Endothelial cell of umbilical vein (primary cell): ENCODE results near the gene ATP6V1F. TPM values are rescaled to one million over a fixed set of nuclear protein-coding genes. Genes with fewer than 3 reads are reported as not detected.

Experiments
- BruUV-seq: library from RNA; stranded (reverse); fragments of 400-500 nt; replicated peaks from 2 replicates; lab custom pipeline; 2021; lab: Mats Ljungman, UMichigan
- CTCF ChIA-PET: fragments of 300-600, 350-600 bp; sonication (Branson Sonifier 250); formaldehyde crosslinking; loops from one replicate; lab custom pipeline; 2021; ENCODE audit warnings: antibody characterized with exemption, inconsistent platforms; lab: Charles Lee
- POLR2A ChIA-PET: fragments of 300-600, 350-600 bp; sonication (Branson Sonifier 250); formaldehyde crosslinking; loops from one replicate; lab custom pipeline; 2021; ENCODE audit warnings: antibody characterized with exemption, inconsistent platforms; lab: Charles Lee
- DNase-seq: peaks from one replicate; pipeline ENCODE4 v3.0.0-alpha.2; 2011; ENCODE audit warnings: low read depth, low spot score
- FAIRE-seq: peaks from 2 replicates; lab custom pipeline; 2011; peaks lifted over from hg19 to GRCh38; lab: Jason Lieb, UNC
- H2AFZ ChIP-seq: 2 replicates; pipeline ENCODE4 v1.6.0; 2012; ENCODE audit warnings: low read depth, low read length, control low read depth, inconsistent platforms
- H3K27ac ChIP-seq: 2 replicates; pipeline ENCODE4 v1.5.1; 2011; ENCODE audit warnings: low read depth, mild to moderate bottlenecking, control low read depth, low read length, moderate library complexity; ENCODE audit not compliant: insufficient read depth
- H3K27me3 ChIP-seq, 2 experiments: 2 replicates each; pipeline versions ENCODE4 v1.6.0 to v1.6.1; 2011; ENCODE audit warnings: low read length in 2 of 2, mixed read lengths in 1 of 2; ENCODE audit not compliant: control insufficient read depth in 2 of 2, insufficient read depth in 2 of 2
- H3K36me3 ChIP-seq, 2 experiments: 2 replicates in 1 of 2; 3 replicates in 1 of 2; pipeline ENCODE4 v1.5.1; 2011; ENCODE audit warnings: low read length in 2 of 2, mild to moderate bottlenecking in 1 of 2, moderate library complexity in 1 of 2; ENCODE audit not compliant: control insufficient read depth in 2 of 2, insufficient read depth in 2 of 2; ENCODE audit errors: extremely low read depth in 1 of 2
- H3K4me1 ChIP-seq: 3 replicates; pipeline ENCODE4 v1.5.1; 2011; ENCODE audit warnings: mild to moderate bottlenecking, low read length; ENCODE audit not compliant: control insufficient read depth, insufficient read depth; ENCODE audit errors: extremely low read depth
- H3K4me2 ChIP-seq: 2 replicates; pipeline ENCODE4 v1.6.1; 2011; ENCODE audit warnings: low read length, control low read depth, mixed read lengths; ENCODE audit not compliant: insufficient read depth
- H3K4me3 ChIP-seq, 3 experiments: fragments of 200-600 bp in 1 of 3; sonication (generic), shearing (Covaris generic) in 1 of 3; replicated peaks in 1 of 3; 2 replicates each; pipeline ENCODE4 v1.5.1; 2011 to 2016; ENCODE audit warnings: control low read depth in 3 of 3, low read length in 3 of 3, mild to moderate bottlenecking in 2 of 3, inconsistent platforms in 1 of 3, low read depth in 1 of 3, moderate library complexity in 1 of 3; ENCODE audit not compliant: insufficient read depth in 1 of 3
- H3K79me2 ChIP-seq: 2 replicates; pipeline ENCODE4 v1.6.0; 2012; ENCODE audit warnings: low read length, inconsistent platforms; ENCODE audit not compliant: control insufficient read depth, insufficient read depth
- H3K9ac ChIP-seq: replicated peaks from 2 replicates; pipeline ENCODE3; 2011; ENCODE audit warnings: low read length, control low read depth; ENCODE audit not compliant: insufficient read depth; ENCODE audit errors: extremely low read depth
- H3K9me1 ChIP-seq: replicated peaks from 3 replicates; pipeline ENCODE4 v1.6.0; 2011; ENCODE audit warnings: mild to moderate bottlenecking, low read length; ENCODE audit not compliant: control insufficient read depth, insufficient read depth; ENCODE audit errors: extremely low read depth
- H3K9me3 ChIP-seq: replicated peaks from 2 replicates; pipeline ENCODE4 v1.5.1; 2012; ENCODE audit warnings: low read length, inconsistent platforms; ENCODE audit not compliant: control insufficient read depth, insufficient read depth
- H4K20me1 ChIP-seq: replicated peaks from 2 replicates; pipeline ENCODE3; 2011; ENCODE audit warnings: mild to moderate bottlenecking, low read length; ENCODE audit not compliant: control insufficient read depth, insufficient read depth; ENCODE audit errors: extremely low read depth
- CTCF ChIP-seq, 2 donors: IDR thresholded peaks; 1 replicate in 1 of 2; 2 replicates in 1 of 2; pipeline ENCODE4 v1.5.1; 2011; ENCODE audit warnings: low read length in 2 of 2, mild to moderate bottlenecking in 2 of 2, moderate library complexity in 2 of 2, control low read depth in 1 of 2, inconsistent platforms in 1 of 2, low read depth in 1 of 2; ENCODE audit not compliant: insufficient read depth in 1 of 2; ENCODE audit errors: extremely low read depth in 1 of 2
- EZH2 ChIP-seq: IDR thresholded peaks from 2 replicates; pipeline ENCODE4 v1.6.1; 2012; ENCODE audit warnings: borderline replicate concordance, low read depth, mild to moderate bottlenecking, moderate library complexity, low read length, inconsistent platforms; ENCODE audit not compliant: severe bottlenecking
- JUN ChIP-seq: IDR thresholded peaks from 2 replicates; pipeline ENCODE4 v1.6.1; 2011; ENCODE audit warnings: borderline replicate concordance, low read depth; ENCODE audit not compliant: insufficient read length, insufficient read depth
- MYC ChIP-seq: IDR thresholded peaks from one replicate; pipeline ENCODE4 v1.6.1; 2011; ENCODE audit warnings: mild to moderate bottlenecking, low read depth, low read length
- POLR2A ChIP-seq: IDR thresholded peaks from 2 replicates; pipeline ENCODE4 v1.6.1; 2012; ENCODE audit warnings: low read depth, mild to moderate bottlenecking, control low read depth, low read length
- POLR2AphosphoS5 ChIP-seq: IDR thresholded peaks from 2 replicates; pipeline ENCODE4 v1.6.1; 2012; ENCODE audit warnings: low read depth, mild to moderate bottlenecking, control low read depth, low read length, moderate library complexity; ENCODE audit not compliant: insufficient read depth
- dilution Hi-C: fragments of 300-500 bp; cut with MboI; formaldehyde crosslinking; loops from one replicate; pipeline ENCODE4 v1.15.0; 2019; ENCODE audit warnings: low sequenced_read_pairs; ENCODE audit not compliant: extremely low pct_ligation_motif_present
- intact Hi-C: fragments of 100-400 bp; cut with micrococcal nuclease; formaldehyde crosslinking; loops from one replicate; pipeline ENCODE4 v1.10.0; 2022
- polyA plus RNA-seq, 4 experiments: library from polyadenylated mRNA; depleted of rRNA in 3 of 4; stranded (reverse) in 3 of 4; unstranded in 1 of 4; fragments of >200 nt; gene quantifications; 2 replicates each; pipeline versions ENCODE4 v1.2.1 to v1.2.3, GENCODE V29; 2011 to 2012; ENCODE audit warnings: missing spikeins in 1 of 4
- total RNA-seq: library from RNA; stranded (reverse); gene quantifications from 2 replicates; pipeline ENCODE4 v1.2.3, GENCODE V29; 2021

Gene ATP6V1F
- total and polyA plus RNA-seq, 2 donors (not counting 3 experiments of a cell fraction or from before 2014, with no cell fraction given): 156 to 360 TPM

GRCh38 chr7:128906766-128907559, 44.3 kb downstream of the ATP6V1F start:
- Histone ChIP-seq H3K4me2 (no peak overlapping the region), H4K20me1 (no peaks in the 10 kb centered on the region), H3K79me2 (no peaks in the 10 kb centered on the region), H3K27ac (no peak overlapping the region), H3K4me3 (no peak overlapping the region), H3K36me3 (no peaks in the 10 kb centered on the region), H2AFZ (no peak overlapping the region), H3K9me1 (no peaks in the 10 kb centered on the region), H3K9me3 (no peaks in the 10 kb centered on the region), H3K4me1 (peaks cover 5% of the 10 kb centered on the region), H3K27me3 (peaks cover 28 to 31% of the 10 kb centered on the region in 2 experiments), H3K9ac (no peak overlapping the region)
- intact Hi-C loops: no loop called here
- CTCF ChIA-PET: interaction anchor here (1.2 kb wide), 2 partner anchors 9 to 184 kb away, joined by 3 to 5 read pairs; no protein-coding TSS in a partner anchor
- POLR2A ChIA-PET: no interaction called here
- dilution Hi-C loops: no loop called here
- FAIRE-seq (no peak), DNase-seq (no peak)
- TF ChIP-seq MYC: no peak
- no peak for TF ChIP-seq EZH2
- TF ChIP-seq CTCF (IDR thresholded peaks at IDR 0.05; ENCODE audit: extremely low read depth in 1 of 2, insufficient read depth in 1 of 2, low read depth in 1 of 2, low read length in 2 of 2): no peak
- TF ChIP-seq POLR2A: no peak
- TF ChIP-seq POLR2AphosphoS5: no peak
- TF ChIP-seq JUN: no peak
- BruUV-seq: no TSS peak
